Activated T-cell treated with anti-CD3 and anti-CD28 coated beads, Interleukin-2, amount 50 U/mL, for 48 hours (primary cell): ENCODE measurements around the gene FEM1B.

ENCODE experiments used
- DNase-seq, 2 experiments: peaks; one replicate each; pipeline ENCODE4 v3.0.0-alpha.2; 2020

FEM1B gene

GRCh38 chr15:68309024-68309423 is 31.5 kb downstream of the FEM1B start:
- no peak for DNase-seq

- DNase-seq: peak in 1 of 2 experiments; percentile 5
These were observed 32.7 kb downstream of the FEM1B start for GRCh38 chr15:68310178-68310803.

- DNase-seq: peak; percentile 7 to 14
These were observed 33.4 kb downstream of the FEM1B start for GRCh38 chr15:68310804-68311463.

GRCh38 chr15:68311464-68311835 is 33.9 kb downstream of the FEM1B start:
- DNase-seq: peak; percentile 7 to 12

GRCh38 chr15:68311859-68312557 is 34.5 kb downstream of the FEM1B start:
- peak; percentile 7 to 11 for DNase-seq

- DNase-seq: peak; percentile 19 to 20
These were observed 35.2 kb downstream of the FEM1B start for GRCh38 chr15:68312701-68313204.

- DNase-seq: peak in 1 of 2 experiments; percentile 12
These were observed 36.2 kb downstream of the FEM1B start for GRCh38 chr15:68313501-68314410.

GRCh38 chr15:68314563-68314962 is 37.0 kb downstream of the FEM1B start:
- DNase-seq: no peak

GRCh38 chr15:68315035-68315434 is 37.5 kb downstream of the FEM1B start:
- DNase-seq: no peak

- no peak for DNase-seq
These were observed 38.0 kb downstream of the FEM1B start for GRCh38 chr15:68315495-68316031.

- DNase-seq: no peak
These were observed 38.7 kb downstream of the FEM1B start for GRCh38 chr15:68316061-68316804.

GRCh38 chr15:68317281-68318007 is 39.9 kb downstream of the FEM1B start:
- DNase-seq: no peak

GRCh38 chr15:68318008-68318835 is 40.7 kb downstream of the FEM1B start:
- DNase-seq: no peak

- DNase-seq: no peak
These were observed 41.7 kb downstream of the FEM1B start for GRCh38 chr15:68318931-68319909.

- no peak for DNase-seq
These were observed 42.5 kb downstream of the FEM1B start for GRCh38 chr15:68319997-68320396.

GRCh38 chr15:68321229-68321628 is 43.7 kb downstream of the FEM1B start:
- DNase-seq: no peak

GRCh38 chr15:68322796-68323195 is 45.3 kb downstream of the FEM1B start:
- no peak for DNase-seq

- no peak for DNase-seq
These were observed 48.2 kb downstream of the FEM1B start for GRCh38 chr15:68325726-68326125.
